HG02981 (cell line): Measurements from ENCODE around the gene NGFR.
"Not testable (repeated sequence)": the region's sequence is repeated elsewhere in the genome, so short reads cannot be mapped to it uniquely, and the experiment has no call there.

ENCODE experiments used
- ATAC-seq: cut with Tn5 transposase; IDR thresholded peaks from one replicate; pipeline ENCODE4 v1.9.1; 2021; ENCODE audit warnings: mild to moderate bottlenecking, moderate library complexity; ENCODE audit not compliant: unreplicated experiment

The NGFR gene

DNA sequence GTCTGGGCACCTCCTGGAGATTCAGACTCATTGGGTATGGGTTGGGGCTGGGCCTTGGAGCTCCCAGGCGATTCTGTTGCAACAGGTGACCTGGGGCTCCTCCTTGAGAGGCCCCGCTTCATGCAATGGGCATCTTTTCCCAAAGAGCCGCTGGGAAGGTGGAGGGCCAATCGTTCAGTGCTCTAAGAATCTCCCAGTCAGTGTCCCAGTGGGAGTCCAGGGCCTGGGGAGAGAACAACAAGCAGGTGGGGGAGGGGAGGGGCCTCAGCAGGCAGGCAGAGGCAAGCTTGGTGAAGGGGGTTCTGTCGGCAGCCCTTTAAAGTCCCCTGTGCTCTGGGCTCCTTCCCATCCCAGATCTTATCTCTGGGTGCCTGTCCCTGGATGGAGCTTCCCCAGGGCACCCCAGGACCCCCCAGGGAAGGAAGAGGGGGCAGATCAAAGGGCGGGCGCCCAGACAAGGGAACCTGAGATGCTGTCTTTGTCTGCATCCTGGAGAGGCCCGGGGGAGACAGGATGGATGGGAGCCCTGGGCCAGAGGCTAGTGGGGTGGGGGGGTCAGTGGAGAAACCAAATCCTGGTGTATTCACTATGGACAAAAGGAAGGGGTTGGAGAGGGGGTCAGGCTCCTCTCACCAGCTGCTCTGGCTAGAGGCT, 50.0 kb downstream of the NGFR start:
- ATAC-seq = no peak

DNA sequence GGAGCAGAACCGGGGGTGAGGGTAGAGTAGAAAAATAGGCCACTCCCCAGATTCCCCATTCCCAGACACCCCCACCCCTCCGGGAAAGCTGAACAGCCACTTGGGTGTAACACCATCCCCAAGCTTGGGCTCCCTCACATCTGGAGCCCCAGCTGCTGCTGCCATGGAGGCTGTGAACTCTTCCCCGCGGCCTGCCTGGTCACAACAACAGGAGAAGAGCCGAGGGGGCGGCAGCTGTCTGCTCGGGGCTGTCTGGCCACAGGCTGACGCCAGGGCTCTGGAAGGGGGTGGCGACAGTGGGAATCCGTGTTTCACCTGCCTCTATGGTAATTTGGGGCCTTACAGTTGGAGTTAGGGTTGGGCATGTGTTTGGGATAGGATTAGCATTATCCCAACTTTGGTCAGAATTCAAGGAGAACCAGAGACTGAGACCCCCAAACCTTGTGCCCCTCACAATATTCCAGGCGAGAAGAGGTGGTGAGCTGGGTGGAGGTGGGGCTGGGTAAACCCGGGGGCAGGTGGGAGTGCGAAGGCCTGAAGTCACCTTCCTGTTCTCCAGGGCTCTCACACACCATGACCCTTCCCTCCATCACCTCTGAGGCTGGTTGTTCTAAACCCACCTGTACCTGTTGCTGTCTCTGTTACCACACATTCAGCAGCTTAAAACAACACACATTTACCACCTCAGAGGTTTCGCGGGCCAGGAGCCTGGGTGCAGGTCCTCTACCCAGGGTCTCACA, 50.9 kb downstream of the NGFR start:
- no peak for ATAC-seq

DNA sequence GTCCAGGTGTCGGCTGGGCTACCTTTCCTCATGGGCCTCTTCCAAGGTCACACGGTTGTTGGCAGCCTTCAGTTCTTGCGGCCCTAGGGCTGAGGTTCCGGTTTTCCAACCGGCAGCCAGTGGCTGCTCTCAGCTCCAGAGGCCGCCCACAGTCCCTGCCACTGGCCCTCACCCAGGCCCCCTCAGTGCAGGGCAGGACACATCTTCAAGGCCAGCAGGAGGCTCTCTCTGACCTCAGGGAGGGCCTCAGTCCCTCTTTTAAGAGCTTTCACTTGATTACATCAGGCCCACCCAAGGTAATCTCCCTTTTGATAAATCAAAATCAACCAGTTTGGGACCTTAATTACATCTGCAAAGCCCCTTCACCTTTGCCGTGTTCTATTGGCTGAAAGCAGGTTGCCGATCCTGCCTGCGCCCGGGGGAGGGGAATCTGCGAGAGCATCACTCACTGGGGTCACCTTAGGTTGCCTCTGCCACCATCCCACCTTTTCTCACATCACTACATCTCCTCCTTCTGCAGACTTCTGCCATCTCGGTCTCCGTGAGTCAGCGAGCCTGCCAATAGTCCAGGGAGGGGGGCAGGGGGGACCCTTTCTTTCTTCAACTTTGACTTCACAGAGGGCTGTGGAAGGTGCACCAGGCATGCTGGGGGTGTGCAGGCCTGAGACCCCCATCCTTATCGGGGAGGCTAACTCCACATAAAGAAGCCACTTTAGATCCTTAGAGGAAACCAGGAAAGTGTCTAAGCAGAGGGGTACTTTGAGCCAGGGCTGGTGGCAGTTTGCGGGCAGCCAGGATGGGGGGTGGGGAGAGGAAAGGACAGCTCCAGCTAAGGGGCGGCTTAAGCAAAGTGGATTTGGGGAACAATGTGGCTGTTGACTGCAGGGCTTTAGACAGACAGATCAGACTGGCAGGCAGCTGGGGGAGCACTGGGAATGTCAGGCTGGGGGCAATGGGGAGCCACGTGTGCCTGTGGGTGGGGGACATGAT, 51.7 kb downstream of the NGFR start:
- ATAC-seq = no peak

DNA sequence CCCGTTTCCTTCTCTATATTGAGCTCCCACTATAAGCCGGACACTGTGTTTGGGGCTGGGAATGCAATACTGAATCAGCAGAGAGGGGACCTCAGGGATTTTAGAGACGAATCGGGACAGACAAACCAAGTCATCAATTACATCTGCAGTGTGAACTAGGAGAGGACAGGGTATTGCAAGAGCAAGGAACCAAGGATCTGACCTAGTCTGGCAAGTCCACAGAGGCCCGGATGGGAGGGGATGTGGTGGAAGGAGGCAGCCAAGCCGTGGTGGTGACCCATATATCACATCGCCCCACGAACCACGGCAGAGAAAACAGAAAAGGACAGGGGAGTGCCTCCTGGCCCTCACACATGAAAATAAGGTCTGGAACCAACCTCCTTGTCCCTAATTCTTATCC, 52.5 kb downstream of the NGFR start:
- ATAC-seq = no peak

DNA sequence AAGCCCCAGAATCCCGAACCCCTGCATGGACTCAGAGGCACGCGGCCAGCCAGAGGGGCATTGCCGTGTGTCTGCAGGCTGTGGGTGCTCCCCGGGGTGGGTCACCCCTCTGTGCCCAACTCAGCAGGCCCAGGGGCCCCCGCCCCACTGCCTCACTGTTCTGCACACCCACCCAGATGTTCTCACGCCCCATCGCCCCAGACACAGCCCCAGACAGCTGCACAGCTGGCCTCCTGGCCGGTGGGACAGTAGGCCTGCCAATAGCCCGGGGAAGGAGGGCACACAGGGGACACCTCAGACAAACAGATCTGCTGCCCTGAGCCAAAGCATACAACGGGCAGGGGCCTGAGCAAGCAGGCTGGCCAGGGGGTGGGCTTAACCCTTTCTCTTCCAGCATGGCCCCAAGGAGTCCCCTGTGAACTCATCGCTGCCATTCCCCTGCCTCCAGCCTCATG, 53.0 kb downstream of the NGFR start:
- ATAC-seq = no peak

DNA sequence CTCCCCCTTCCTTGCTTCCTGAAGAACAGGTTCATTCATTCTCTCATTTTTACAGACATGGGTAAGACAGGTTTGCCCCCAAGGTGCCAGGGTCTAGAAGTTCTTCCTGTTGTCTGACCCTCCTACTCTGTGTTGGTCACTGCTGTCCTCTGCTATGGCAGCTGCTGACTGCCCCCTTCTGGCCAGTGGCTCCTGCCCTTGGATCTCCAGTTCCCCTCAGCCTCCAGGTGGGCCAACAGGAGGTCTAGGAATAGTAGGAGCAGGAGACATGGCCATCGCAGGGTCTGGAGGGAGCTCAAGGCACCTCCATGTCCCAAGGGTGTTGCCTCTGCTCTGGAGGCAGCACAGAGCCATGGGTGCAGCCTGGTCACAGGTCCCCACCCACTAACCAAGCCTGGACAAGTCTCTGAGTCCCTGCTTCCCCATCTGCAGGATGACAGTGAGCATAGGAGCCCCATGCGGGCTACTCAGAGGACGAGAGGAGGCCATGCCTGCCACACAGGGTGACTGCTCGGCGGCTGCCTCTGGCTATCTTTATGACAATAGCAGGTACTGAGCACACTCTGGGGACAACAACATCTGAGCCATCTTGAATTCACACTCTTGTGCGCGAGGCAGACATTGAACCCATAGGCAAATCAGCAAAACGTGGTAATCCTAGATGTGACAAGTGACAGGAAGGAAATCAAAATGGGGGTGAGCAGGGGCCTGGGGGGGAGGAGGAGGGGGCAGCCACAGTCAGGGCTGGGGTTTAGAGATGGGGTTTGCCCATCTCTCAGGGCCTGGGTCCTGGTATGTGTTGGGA, 53.6 kb downstream of the NGFR start:
- ATAC-seq = no peak

DNA sequence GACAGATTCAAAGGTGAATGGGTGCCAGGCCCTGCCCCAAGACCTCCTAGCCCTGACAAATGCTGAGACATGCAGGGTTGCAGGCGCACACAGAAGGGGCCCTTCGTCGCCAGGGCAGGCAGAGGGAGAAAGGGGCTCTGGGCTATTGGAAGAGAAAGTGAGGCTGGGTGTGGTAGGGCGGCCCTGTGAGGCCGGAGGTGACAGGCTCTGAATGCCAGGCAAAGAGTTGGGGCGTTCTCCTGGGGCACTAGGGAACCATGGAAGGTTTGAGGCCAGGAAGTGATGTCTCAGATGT, 54.2 kb downstream of the NGFR start:
- no peak for ATAC-seq

DNA sequence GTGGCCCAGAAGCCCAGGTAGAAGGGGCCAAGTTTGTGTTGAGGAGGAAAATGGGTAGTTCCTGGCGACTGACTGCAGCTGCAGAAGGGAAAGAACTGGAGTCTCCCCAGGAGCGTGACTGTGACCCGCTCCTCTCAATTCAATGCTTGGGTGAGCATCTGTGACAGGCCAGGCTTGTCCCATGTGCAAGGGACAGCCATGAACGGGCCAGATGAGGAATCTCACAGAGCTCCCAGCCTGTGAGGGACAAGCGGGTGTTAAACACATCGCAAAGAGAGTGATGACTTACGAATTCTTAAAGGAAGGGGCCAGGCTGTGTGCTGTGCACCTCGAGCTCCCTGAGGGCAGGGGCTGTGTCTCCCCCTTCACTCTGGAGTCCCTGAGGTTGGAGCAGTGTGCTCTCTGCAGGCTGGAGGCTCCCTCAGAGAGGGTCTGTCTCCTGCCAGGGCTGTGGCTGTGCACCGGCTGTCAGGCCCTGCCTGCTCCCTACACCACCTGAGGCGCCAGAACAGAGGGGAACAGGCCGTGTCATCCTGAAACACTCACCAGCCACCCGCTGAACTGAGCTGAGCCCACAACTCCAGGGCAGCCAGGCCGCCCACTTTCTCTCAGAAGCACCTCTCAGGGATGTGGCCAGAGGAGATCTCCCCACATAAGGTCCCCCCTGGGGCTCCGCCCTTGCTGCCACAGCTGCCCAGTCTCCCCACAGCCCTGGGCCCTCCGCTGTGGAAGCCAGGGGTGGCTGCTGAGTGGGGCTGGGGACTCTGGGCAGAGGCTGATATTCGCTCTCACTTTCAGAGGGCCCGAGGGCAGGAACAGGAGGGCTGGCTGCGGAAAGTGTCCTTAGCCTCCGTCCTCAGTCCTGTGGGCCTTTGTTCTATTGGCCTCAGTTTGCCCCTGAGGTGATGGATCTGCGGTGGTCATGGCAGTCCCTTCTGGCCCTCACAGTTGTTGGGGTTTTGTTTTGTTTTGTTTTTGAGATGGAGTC, 54.9 kb downstream of the NGFR start:
- ATAC-seq = no peak

DNA sequence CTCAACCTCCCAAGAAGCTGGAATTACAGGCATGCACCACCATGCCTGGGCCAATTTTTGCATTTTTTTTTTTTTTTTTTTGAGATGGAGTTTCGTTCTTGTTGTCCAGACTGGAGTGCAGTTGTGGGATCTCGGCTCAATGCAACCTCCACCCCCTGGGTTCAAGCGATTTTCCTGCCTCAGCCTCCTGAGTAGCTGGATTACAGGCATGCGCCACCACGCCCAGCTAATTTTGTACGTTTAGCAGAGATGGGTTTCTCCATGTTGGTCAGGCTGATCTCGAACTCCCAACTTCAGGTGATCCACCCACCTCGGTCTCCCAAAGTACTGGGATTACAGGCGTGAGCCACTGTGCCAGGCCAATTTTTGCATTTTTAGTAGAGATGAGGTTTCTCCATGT, 55.7 kb downstream of the NGFR start:
- ATAC-seq = not testable (repeated sequence)

DNA sequence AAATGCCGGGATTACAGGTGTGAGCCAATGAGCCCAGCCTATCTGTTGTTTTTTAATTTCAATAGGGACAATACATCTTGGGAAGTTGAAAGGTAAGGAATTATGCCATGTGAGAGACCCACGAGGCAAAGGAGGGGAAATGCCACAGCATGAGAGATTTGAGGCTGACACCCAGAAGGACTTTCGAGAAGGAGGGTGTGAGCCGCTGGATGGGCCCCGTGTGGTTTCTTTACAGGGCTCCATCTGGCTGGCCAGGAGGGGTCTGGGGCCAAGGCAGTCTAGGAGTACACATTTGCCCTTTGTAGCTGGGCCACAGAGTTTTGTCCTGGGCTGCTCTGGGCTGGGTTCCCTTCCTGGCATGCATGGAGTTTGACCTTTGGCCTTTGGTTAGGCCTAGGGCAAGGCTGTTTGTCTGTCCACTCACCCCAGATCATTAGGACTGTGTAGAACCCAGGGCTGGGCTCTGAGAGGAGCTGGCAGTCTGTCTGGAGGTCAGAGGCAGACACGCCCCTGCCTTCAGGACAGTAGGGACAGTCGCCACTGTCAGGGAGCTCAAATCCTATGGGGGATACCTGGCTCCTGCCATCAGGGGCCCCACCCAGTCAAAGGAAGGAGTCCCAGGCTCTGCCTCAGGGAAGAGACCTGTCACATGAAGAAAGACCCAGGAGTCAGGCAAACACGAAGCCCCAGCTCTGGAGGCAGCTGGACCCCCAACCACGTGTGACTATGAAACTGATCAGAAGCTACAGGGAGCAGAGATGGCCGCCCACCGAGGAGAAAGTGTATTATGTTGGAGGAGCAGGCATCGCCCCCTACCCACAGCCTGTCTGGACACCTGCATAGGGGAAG, 56.4 kb downstream of the NGFR start:
- ATAC-seq = no peak

DNA sequence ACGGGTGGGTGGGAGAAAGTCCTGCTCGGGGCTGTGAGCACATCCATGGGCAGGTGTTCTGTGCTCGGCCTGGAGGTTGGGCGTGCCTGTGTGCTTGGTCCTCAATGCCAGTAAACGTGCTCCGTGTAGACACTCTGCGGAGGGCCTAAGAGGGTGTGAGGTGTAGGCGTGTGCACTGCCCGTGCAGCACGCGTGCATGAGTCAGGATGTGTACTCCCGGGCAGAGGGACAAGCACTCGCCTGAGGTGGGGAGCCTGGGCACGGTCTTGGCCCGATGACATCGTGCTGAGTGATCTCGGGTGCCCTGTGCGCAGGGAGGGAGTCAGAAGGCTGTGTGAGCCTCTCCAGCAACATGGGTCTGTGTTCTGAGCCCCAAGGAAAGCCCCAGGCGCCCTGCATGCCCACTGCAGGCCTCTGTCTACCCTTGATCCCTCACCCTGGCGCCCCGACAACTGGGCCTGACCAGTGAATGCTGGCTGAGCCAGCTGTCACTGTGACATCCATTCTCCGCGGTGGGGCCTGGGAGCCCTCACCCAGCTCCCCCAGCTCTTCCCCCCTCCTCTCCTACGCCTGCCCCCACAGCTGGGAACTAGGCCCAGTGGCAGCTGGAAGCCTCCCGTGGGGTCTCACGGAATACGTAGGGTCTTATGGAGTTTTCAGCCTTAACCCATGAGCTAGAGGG, 57.1 kb downstream of the NGFR start:
- no peak for ATAC-seq

DNA sequence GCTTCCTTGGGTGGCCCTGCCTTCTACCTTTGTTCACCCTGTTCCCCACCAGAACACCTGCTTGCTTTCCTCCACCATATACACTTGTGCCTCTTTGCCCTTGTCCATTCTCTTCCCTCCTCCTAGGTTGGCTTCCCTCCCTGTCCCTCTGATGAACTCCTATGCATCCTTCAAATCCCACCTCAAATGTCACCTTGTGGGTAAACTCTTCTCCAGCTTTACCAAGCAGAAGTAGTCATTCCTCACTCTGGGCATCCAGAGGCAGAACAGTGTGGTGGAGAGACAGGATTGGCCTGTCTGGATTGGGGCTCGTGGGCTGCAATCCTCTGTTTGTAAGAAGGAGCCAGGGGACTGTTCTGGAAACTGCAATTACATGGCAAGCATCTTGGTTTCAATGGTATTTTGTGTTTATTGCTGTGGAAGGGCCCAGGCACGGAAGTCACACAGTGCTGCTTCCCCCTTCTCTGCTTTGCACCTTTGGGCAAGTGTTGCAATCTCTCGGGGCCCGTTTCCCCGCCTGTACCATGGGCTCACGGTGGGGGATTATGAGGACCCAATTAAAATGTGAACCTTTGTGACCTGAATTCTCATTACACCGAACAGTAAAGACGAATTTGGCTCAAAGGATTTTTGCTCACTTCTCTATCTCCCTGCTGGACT, 58.7 kb downstream of the NGFR start:
- no peak for ATAC-seq

DNA sequence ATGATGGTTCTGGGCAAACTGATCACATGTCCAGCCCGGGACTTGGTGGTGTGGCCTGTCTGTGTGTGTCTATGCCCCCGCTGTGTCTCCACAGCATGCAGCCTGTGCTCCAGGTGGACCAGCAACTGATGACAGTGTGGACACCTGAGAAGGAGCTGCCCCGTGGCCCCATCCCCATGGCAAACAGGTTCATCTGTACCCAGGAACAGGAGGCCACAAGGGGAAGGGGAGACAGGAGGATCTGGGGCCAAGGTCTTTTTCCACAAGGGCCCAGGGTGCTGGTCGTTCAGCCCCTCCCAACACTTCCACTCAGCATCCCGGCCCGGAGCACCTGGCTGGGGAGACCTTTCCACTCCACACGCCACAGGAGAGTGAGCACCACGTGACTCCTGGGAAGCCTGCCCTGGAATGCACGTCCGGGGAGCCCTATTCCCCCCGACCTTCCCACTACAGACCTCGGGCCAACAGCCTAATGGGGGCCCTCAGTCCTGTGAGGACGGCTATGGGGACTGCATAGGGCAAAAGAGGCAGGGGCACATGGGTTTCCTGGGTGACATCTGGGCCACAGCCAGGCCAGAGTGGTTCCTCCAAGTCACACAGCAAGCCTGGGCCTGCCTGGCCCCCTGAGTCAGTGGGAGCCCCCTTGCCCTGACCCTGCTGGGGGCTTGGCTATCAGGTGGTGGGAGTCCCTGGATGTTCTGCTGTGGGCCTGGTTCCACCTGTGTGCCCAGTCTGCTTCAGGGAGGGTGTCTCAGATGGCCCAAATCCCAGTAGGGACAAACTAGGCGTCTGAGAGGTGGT, 59.8 kb downstream of the NGFR start:
- ATAC-seq = no peak

DNA sequence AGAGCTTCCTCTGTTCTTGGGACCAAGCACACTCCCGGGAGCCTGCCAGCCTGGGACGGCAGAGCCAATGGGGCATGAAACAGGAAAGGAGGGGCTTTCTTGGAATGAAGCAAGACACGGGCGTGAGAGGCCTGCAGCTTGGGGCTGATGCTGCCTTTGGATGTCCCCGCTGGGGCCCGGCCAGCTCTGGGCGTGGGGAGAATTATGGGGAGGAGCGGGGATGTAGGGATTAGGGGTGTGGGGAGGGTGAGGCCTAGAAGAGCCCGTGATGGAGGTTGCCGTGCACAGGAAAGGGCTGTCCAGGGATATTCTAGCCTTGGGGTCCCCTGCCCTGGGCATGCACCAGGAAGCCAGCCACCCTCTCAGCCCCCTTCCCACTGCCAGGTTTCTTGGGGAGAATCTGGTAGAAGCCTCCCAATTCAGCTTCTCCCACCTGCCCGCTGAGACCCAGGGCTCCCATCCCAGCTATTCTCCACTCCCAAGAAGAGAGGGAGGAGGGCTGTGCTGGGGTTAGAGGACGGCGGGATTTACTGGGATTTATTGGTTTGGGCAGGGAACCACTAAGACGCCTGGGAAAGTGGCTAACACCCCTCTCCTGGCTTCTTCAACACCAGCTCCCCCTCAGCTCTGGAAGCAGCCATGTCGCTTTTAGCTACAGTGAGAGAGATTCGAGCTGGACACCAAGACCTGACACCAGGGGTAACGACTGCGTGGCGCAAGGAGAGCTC, 60.6 kb downstream of the NGFR start:
- no peak for ATAC-seq

DNA sequence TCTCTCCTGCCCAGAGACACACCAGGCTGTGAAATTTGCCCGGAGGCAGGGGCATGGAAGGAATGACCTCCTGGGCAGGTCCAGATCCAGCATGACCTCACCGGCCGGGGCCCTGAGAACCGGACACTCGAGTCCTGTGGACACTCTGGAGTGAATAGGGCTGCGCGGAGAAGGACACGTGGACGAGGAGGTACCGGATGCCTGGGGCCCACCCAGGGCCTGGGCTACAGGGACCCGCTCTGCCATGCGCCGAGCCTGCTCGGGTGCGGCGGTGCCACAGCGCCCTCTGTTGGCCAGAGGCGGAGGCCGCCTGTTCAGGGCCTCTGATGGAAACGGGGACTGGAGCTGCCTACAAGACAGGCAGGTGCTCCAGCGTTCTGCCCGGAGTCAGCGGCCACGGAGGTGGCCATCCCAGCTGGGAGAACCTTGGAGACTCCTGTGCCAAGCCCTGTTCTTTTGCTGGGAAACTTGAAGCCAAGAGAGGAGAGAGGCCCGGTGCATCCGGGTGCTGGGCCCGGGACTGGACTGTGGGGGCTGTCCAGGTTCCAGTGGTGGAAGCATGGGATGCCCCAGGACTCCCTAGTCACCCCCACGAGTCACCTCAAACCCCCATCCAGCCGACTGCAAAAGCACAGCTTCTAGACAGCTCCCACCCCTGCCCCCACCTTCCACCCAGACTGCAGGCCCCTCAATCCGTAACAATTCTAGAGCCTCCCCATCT, 61.3 kb downstream of the NGFR start:
- ATAC-seq = no peak
